CD4-positive, CD25-positive, alpha-beta regulatory T cell (primary cell): ENCODE measurements around the gene KCNQ5. TPM values are rescaled to one million over a fixed set of nuclear protein-coding genes. Genes with fewer than 3 reads are reported as not detected.

Experiments used
- ATAC-seq, 2 donors: fragments of 150-1000 bp; cut with Tn5 transposase; one replicate each; pipeline ENCODE4 v1.10.0; 2021; ENCODE audit warnings: low read depth in 2 of 2, moderate number of reproducible peaks in 2 of 2, moderate library complexity in 1 of 2
- DNase-seq, 3 donors: peaks; one replicate each; pipeline versions ENCODE4 v3.0.0 to v3.0.0-alpha.2; 2012 to 2022; ENCODE audit warnings: mixed read lengths in 1 of 3
- H3K27ac ChIP-seq: one replicate; pipeline ENCODE4 v1.7.0; 2013; ENCODE audit warnings: mild to moderate bottlenecking, low read length; ENCODE audit not compliant: insufficient read depth, poor library complexity, severe bottlenecking
- H3K27me3 ChIP-seq: one replicate; pipeline ENCODE4 v1.7.0; 2013; ENCODE audit warnings: low read length; ENCODE audit not compliant: control insufficient read depth, insufficient read depth
- H3K36me3 ChIP-seq: one replicate; pipeline ENCODE4 v1.7.0; 2013; ENCODE audit warnings: mild to moderate bottlenecking, low read length, moderate library complexity; ENCODE audit not compliant: control insufficient read depth, insufficient read depth
- H3K4me1 ChIP-seq: 2 replicates; pipeline ENCODE4 v1.7.0; 2013; ENCODE audit warnings: mild to moderate bottlenecking, low read length; ENCODE audit not compliant: insufficient read depth, control insufficient read depth, poor library complexity, severe bottlenecking
- H3K4me3 ChIP-seq: one replicate; pipeline ENCODE4 v1.7.0; 2013; ENCODE audit warnings: low read depth, mild to moderate bottlenecking, low read length, moderate library complexity
- H3K9me3 ChIP-seq, 2 experiments: 1 replicate in 1 of 2; 2 replicates in 1 of 2; pipeline ENCODE4 v1.7.0; 2013; ENCODE audit warnings: low read length in 2 of 2, mild to moderate bottlenecking in 1 of 2, moderate library complexity in 1 of 2; ENCODE audit not compliant: control insufficient read depth in 2 of 2
- H3K27ac Mint-ChIP-seq, 3 donors: one replicate each; pipeline ENCODE4 v1.8.0; 2020 to 2022; ENCODE audit warnings: mild to moderate bottlenecking in 3 of 3, mixed read lengths in 3 of 3, moderate library complexity in 2 of 3
- H3K27me3 Mint-ChIP-seq: one replicate; pipeline ENCODE4 v1.8.0; 2022; ENCODE audit warnings: mild to moderate bottlenecking, mixed read lengths
- H3K36me3 Mint-ChIP-seq: one replicate; pipeline ENCODE4 v1.8.0; 2020; ENCODE audit warnings: mixed read lengths
- H3K4me1 Mint-ChIP-seq, 4 donors: one replicate each; pipeline ENCODE4 v1.8.0; 2020 to 2022; ENCODE audit warnings: mixed read lengths in 4 of 4, mild to moderate bottlenecking in 1 of 4
- H3K4me3 Mint-ChIP-seq, 4 donors: one replicate each; pipeline ENCODE4 v1.8.0; 2020 to 2022; ENCODE audit warnings: mild to moderate bottlenecking in 4 of 4, mixed read lengths in 4 of 4, moderate library complexity in 3 of 4
- H3K9me3 Mint-ChIP-seq, 7 donors: one replicate each; pipeline ENCODE4 v1.8.0; 2020 to 2022; ENCODE audit warnings: mixed read lengths in 7 of 7, mild to moderate bottlenecking in 3 of 7, moderate library complexity in 2 of 7
- polyA plus RNA-seq, 4 donors: library from polyadenylated mRNA; unstranded; fragments of 300-500 nt; fragmentation: Illumina TruSeq; gene quantifications; one replicate each; pipeline ENCODE4 v1.2.3, GENCODE V29; 2021
- total RNA-seq: library from RNA; stranded (reverse); gene quantifications from one replicate; pipeline ENCODE4 v1.2.3, GENCODE V29; 2022

Gene KCNQ5
- total and polyA plus RNA-seq, 5 donors from 2014 or later = 0.45 to 2.5 (median 1.8) TPM

DNA sequence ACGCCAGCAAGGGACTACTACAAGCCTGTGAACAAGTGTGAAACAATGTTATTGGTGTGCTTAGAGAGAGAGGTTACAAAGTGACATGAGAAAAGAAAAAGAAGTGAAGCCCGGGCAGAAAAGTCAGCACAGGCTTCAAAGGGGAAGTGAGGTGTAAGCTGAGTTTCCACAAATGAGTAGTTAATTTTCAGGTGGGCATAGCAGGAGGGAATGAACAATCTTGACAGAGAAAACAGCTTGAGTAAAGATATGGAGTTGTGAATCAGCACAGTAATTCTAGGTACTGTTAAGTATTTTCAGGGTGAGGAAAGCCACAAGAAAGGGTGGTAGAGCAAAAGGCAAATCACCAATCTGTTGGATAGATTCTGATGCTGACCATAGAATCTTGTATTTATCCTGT lies 4.3 kb downstream of the KCNQ5 start:
- ATAC-seq (no peak), DNase-seq (peak in 1 of 3 donors; percentile 28)
- Mint-ChIP-seq H3K4me3 (peak overlapping the region in 1 of 4 donors; percentile 11), H3K27me3 (peaks cover 6% of the 10 kb centered on the region), H3K27ac (no peak overlapping the region), H3K9me3 (peaks cover 0 to 2% (median 0%) of the 10 kb centered on the region in 7 donors), H3K36me3 (no peaks in the 10 kb centered on the region), H3K4me1 (peaks cover 0 to 28% (median 13%) of the 10 kb centered on the region in 4 donors)
- peaks cover 14% of the 10 kb centered on the region for H3K4me1 ChIP-seq
- H3K36me3 ChIP-seq = no peaks in the 10 kb centered on the region
- no peak overlapping the region for H3K4me3 ChIP-seq
- H3K9me3 ChIP-seq = no peaks in the 10 kb centered on the region
- H3K27ac ChIP-seq = no peak overlapping the region
- peaks cover 2% of the 10 kb centered on the region for H3K27me3 ChIP-seq

DNA sequence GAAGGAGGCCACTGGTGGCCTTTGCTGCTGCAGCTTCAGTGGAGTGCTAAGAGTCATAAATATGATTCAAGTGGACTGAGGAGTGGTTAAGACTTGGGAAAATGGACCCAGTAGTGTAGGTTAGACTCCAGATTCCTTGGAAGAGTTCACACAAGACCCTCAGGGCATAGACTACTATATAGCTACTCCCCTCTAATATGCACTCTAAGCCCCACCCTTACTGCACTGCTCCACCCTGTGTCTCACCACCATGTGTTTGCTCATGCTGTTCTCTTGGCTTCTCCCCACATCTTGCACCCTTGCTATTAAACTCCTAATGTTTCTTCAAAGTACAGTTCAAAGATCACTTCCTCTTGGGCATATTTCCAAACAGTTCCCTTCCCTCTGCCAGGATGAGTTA lies 5.7 kb downstream of the KCNQ5 start:
- H3K4me1 ChIP-seq = peaks cover 9% of the 10 kb centered on the region
- H3K4me3 ChIP-seq = no peak overlapping the region
- Mint-ChIP-seq H3K27ac (peak overlapping the region in 1 of 3 donors; percentile 37), H3K4me3 (no peak overlapping the region), H3K9me3 (peaks cover 0 to 2% (median 0%) of the 10 kb centered on the region in 7 donors), H3K4me1 (peaks cover 0 to 28% (median 13%) of the 10 kb centered on the region in 4 donors), H3K36me3 (no peaks in the 10 kb centered on the region), H3K27me3 (peaks cover 6% of the 10 kb centered on the region)
- peaks cover 2% of the 10 kb centered on the region for H3K27me3 ChIP-seq
- DNase-seq = no peak
- no peak for ATAC-seq
- no peaks in the 10 kb centered on the region for H3K9me3 ChIP-seq
- H3K27ac ChIP-seq = no peak overlapping the region
- no peaks in the 10 kb centered on the region for H3K36me3 ChIP-seq

DNA sequence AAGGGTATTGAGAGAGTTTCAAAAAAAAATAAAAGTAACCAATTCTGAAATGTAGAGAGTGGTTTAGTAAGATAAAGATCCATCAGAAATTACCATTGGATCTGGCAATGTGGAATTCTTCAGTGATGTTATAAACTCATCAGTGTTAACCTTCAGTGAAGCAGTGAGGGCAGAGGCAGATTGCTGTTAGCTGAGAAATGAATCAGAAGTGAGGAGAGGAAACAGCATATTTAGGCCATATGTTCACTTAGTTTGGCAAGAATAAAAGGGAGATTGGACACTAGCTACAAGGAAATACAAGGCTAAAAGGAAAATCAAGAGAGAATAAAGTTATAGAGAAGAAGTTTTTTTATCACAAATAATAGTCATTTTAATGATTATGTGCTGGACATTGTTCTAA lies 9.6 kb downstream of the KCNQ5 start:
- H3K27me3 ChIP-seq = no peaks in the 10 kb centered on the region

DNA sequence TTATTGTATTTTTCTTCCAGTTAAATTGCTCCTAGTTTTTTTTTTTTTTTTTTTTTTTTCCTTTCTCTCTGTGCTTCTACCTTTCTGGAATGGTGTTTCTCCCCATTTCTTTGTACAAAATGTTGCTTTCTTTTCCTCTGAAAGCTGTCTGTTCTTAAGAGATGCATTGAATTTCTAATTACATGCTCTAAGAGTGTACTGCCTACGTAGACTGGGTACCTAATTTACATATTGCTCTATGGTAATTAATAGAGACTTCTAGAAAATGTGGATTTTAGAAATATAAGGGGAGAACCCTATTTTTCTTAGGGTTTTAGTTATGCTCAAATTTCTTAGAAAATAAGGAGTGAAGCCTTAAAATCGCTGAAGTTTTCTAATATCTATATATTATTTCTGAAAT lies 13.8 kb downstream of the KCNQ5 start:
- no peaks in the 10 kb centered on the region for H3K27me3 Mint-ChIP-seq
- peaks cover 0 to 1% (median 0%) of the 10 kb centered on the region in 7 donors for H3K9me3 Mint-ChIP-seq
- H3K36me3 ChIP-seq = no peaks in the 10 kb centered on the region
- H3K9me3 ChIP-seq = no peaks in the 10 kb centered on the region
- no peak overlapping the region for H3K27ac Mint-ChIP-seq
- no peaks in the 10 kb centered on the region for H3K27me3 ChIP-seq
- DNase-seq = no peak
- ATAC-seq = no peak
- no peaks in the 10 kb centered on the region for H3K4me1 ChIP-seq
- no peak overlapping the region for H3K4me3 Mint-ChIP-seq
- H3K27ac ChIP-seq = no peak overlapping the region
- H3K4me1 Mint-ChIP-seq = peaks cover 0 to 6% (median 5%) of the 10 kb centered on the region in 4 donors
- no peaks in the 10 kb centered on the region for H3K36me3 Mint-ChIP-seq
- no peak overlapping the region for H3K4me3 ChIP-seq

More for the DNA sequence above, 9.6 kb downstream of the KCNQ5 start:
- ATAC-seq = no peak
- Mint-ChIP-seq H3K4me1 (peaks cover 0 to 6% (median 2%) of the 10 kb centered on the region in 4 donors), H3K9me3 (no peaks in the 10 kb centered on the region), H3K4me3 (no peak overlapping the region), H3K27me3 (no peaks in the 10 kb centered on the region), H3K27ac (no peak overlapping the region), H3K36me3 (no peaks in the 10 kb centered on the region)
- Histone ChIP-seq H3K9me3 (no peaks in the 10 kb centered on the region), H3K4me3 (no peak overlapping the region), H3K36me3 (no peaks in the 10 kb centered on the region), H3K27ac (no peak overlapping the region), H3K4me1 (no peaks in the 10 kb centered on the region)
- DNase-seq = no peak

DNA sequence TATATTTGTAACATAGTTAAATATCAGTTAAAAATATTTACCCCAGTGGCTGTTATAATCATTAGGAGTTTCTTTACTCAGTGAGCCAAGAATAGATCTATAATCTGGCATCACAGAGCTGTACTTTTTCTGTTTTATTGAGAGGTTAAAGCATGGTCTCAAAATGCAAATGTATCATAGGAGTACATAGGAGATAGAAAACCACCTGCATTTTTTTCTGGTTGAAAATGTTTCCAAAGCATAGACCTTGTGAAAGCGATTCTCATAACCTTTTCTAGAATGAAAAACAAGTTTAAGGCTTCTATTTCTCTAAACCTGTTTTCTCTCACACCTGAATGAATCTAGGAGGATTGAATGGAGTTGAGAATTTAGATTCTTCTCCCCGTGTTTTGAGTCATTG lies 14.4 kb downstream of the KCNQ5 start:
- no peaks in the 10 kb centered on the region for H3K36me3 ChIP-seq
- no peaks in the 10 kb centered on the region for H3K4me1 ChIP-seq
- H3K36me3 Mint-ChIP-seq = no peaks in the 10 kb centered on the region
- peaks cover 0 to 6% (median 3%) of the 10 kb centered on the region in 4 donors for H3K4me1 Mint-ChIP-seq
- peaks cover 0 to 1% (median 0%) of the 10 kb centered on the region in 7 donors for H3K9me3 Mint-ChIP-seq
- H3K4me3 Mint-ChIP-seq = no peak overlapping the region
- no peak for ATAC-seq
- no peaks in the 10 kb centered on the region for H3K27me3 Mint-ChIP-seq
- no peaks in the 10 kb centered on the region for H3K27me3 ChIP-seq
- no peak for DNase-seq
- H3K4me3 ChIP-seq = no peak overlapping the region
- no peak overlapping the region for H3K27ac Mint-ChIP-seq
- H3K9me3 ChIP-seq = no peaks in the 10 kb centered on the region
- H3K27ac ChIP-seq = no peak overlapping the region

DNA sequence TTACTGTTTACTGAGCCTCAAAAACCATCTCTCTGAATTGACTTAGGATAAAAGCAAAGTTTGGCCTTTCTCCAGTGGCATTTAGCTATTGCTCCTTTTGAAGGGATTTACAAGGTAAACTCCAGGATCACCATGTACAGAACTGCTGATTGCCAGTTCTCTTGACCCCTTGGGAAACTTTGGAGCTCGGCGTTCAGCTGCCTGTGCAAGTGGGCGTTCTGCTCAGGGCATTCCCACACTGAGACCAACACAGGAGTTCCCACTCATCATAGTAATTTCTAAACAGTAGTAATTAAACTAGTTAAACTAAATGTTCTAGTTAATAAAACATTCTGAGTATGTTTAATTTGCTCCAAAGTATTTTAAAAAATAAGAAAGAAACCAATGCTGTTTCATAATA lies 14.9 kb downstream of the KCNQ5 start:
- Histone ChIP-seq H3K9me3 (no peaks in the 10 kb centered on the region), H3K36me3 (no peaks in the 10 kb centered on the region), H3K4me3 (no peak overlapping the region), H3K27ac (no peak overlapping the region), H3K27me3 (no peaks in the 10 kb centered on the region), H3K4me1 (no peaks in the 10 kb centered on the region)
- Mint-ChIP-seq H3K36me3 (no peaks in the 10 kb centered on the region), H3K9me3 (peaks cover 0 to 1% (median 0%) of the 10 kb centered on the region in 7 donors), H3K27ac (peak overlapping the region in 1 of 3 donors; percentile 14), H3K4me1 (peaks cover 0 to 6% (median 3%) of the 10 kb centered on the region in 4 donors), H3K27me3 (no peaks in the 10 kb centered on the region), H3K4me3 (no peak overlapping the region)
- DNase-seq (no peak), ATAC-seq (no peak)

DNA sequence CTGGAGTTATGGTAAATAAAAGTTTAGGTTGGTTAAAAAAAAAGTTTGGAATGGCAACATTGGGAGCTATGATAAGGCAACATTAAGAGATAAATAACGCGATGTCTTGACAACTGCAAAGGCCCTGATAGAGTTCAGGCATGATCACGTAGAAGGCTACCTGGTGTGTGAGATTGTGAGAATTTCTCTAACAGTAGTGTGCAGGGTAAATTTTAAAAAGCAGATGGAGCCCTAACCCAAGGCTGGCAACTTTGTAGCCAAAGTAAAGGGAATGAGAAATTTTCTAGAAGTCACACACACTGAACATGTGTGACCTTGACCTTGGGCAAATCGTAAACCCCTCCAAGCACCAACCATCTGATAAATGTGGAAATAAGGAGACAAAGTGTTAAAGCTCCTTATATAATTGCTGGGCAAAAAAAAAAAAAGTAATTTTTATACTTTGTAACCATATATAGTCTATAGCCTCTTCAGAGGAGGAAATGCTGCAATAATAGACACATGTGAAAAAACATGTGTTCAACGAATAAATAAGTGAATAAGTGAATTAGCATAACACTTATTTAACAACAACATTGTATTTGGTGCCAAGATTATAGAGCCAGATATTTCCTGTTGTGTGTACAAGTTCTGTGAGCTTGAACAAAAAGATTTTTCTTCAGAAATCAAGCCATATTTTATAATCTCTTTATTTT lies 18.2 kb downstream of the KCNQ5 start:
- Mint-ChIP-seq H3K4me1 (peaks cover 0 to 6% (median 4%) of the 10 kb centered on the region in 4 donors), H3K4me3 (no peak overlapping the region), H3K27ac (peak overlapping the region in 1 of 3 donors; percentile 30), H3K27me3 (no peaks in the 10 kb centered on the region), H3K9me3 (peaks cover 0 to 1% (median 0%) of the 10 kb centered on the region in 7 donors), H3K36me3 (no peaks in the 10 kb centered on the region)
- no peak overlapping the region for H3K4me3 ChIP-seq
- ATAC-seq = no peak
- H3K9me3 ChIP-seq = no peaks in the 10 kb centered on the region
- H3K36me3 ChIP-seq = no peaks in the 10 kb centered on the region
- H3K27ac ChIP-seq = no peak overlapping the region
- H3K4me1 ChIP-seq = no peaks in the 10 kb centered on the region
- H3K27me3 ChIP-seq = no peaks in the 10 kb centered on the region
- DNase-seq = no peak

DNA sequence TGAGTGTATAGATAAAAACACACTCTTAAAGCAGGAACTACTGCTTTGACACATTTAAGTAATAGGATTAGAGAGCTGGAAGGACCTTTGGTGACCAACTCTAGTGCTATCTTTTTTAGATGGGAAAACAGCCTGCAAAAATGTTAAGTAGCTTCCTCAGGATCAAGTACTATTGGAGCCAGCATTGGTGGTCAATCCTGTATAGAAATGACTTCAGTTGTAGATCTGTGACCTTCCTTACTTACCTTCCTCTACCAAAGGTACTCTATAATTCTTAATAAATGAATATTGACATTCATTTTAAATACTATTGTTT lies 18.7 kb downstream of the KCNQ5 start:
- Mint-ChIP-seq H3K4me3 (no peak overlapping the region), H3K27me3 (no peaks in the 10 kb centered on the region), H3K27ac (no peak overlapping the region), H3K9me3 (peaks cover 0 to 1% (median 0%) of the 10 kb centered on the region in 7 donors), H3K4me1 (peaks cover 0 to 6% (median 4%) of the 10 kb centered on the region in 4 donors), H3K36me3 (no peaks in the 10 kb centered on the region)
- Histone ChIP-seq H3K36me3 (no peaks in the 10 kb centered on the region), H3K27ac (no peak overlapping the region), H3K27me3 (no peaks in the 10 kb centered on the region), H3K9me3 (no peaks in the 10 kb centered on the region), H3K4me3 (no peak overlapping the region), H3K4me1 (no peaks in the 10 kb centered on the region)
- ATAC-seq = no peak
- no peak for DNase-seq
